Neural progenitor cell (in vitro differentiated cells): ENCODE measurements around the gene SLC52A3.

Experiments used
- EZH2 ChIP-seq: fragments of 200-600 bp; sonication (generic); IDR thresholded peaks from 2 replicates; pipeline ENCODE4 v1.6.1; 2017; ENCODE audit warnings: antibody characterized with exemption, mild to moderate bottlenecking, moderate library complexity
- EZH2phosphoT487 ChIP-seq: fragments of 200-600 bp; sonication (generic); IDR thresholded peaks from 2 replicates; pipeline ENCODE4 v1.6.1; 2017; ENCODE audit warnings: antibody characterized with exemption
- TF ChIP-seq, protein P1 (sequence below): fragments of 200-600 bp; sonication (generic); IDR thresholded peaks from 2 replicates; pipeline ENCODE4 v1.5.1; 2017; ENCODE audit warnings: antibody characterized with exemption, mild to moderate bottlenecking

DNA sequence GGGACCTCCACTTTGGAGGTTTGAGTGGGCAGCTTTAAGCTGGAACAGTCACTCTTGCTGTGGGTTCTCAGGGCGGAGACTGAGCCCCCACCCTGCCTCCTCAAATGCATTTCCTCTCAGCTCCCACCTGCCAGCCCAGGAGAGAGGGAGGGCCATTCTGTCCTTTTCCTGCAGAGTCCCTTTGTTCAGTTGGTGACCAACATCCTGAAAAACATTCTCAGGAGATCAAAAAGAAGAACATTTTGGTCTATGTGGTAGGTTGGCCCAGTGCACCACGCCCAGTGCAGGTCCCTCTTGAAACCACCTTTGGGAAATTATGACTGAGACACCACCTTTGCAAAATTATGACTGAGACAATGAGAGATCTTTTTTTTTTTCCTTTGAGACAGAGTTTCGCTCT is 13.4 kb downstream of the SLC52A3 start:
- TF ChIP-seq, protein P1, sequence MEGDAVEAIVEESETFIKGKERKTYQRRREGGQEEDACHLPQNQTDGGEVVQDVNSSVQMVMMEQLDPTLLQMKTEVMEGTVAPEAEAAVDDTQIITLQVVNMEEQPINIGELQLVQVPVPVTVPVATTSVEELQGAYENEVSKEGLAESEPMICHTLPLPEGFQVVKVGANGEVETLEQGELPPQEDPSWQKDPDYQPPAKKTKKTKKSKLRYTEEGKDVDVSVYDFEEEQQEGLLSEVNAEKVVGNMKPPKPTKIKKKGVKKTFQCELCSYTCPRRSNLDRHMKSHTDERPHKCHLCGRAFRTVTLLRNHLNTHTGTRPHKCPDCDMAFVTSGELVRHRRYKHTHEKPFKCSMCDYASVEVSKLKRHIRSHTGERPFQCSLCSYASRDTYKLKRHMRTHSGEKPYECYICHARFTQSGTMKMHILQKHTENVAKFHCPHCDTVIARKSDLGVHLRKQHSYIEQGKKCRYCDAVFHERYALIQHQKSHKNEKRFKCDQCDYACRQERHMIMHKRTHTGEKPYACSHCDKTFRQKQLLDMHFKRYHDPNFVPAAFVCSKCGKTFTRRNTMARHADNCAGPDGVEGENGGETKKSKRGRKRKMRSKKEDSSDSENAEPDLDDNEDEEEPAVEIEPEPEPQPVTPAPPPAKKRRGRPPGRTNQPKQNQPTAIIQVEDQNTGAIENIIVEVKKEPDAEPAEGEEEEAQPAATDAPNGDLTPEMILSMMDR = no peak
- no peak for TF ChIP-seq EZH2
- no peak for TF ChIP-seq EZH2phosphoT487
